ENCODE data around the gene FCAR. TPM values are rescaled to one million over a fixed set of nuclear protein-coding genes. Genes with fewer than 3 reads are reported as not detected.
"Not testable (repeated sequence)": the region's sequence is repeated elsewhere in the genome, so short reads cannot be mapped to it uniquely, and the experiment has no call there.

The FCAR gene
- polyA plus RNA-seq, 1 of the 3 experiments (the other 2 are of a cell fraction), result not detected

- TF ChIP-seq SIN3A (IDR thresholded peaks at IDR 0.05; ENCODE audit: borderline replicate concordance, low read depth, low read length), result no peak
- no peak for TF ChIP-seq JUND (IDR thresholded peaks at IDR 0.05)
Observed at GRCh38 chr19:54896036-54896435, 22.0 kb downstream of the FCAR start (continued).

- H3K27ac ChIP-seq (ENCODE audit: low read depth in 2 of 2, low read length in 1 of 2); POLR2A ChIA-PET; H3K79me2 ChIP-seq (ENCODE audit: insufficient read depth); H3K4me1 ChIP-seq (ENCODE audit: control insufficient read depth in 1 of 2, insufficient read depth in 2 of 2, low read depth in 1 of 2, low read length in 1 of 2); H3K9me2 ChIP-seq; H3F3A ChIP-seq (replicated peaks; ENCODE audit: insufficient read depth); H2AFZ ChIP-seq (ENCODE audit: low read depth); H3K4me3 ChIP-seq (ENCODE audit: low read depth in 2 of 2, low read length in 1 of 2); H3K36me3 ChIP-seq (replicated peaks in 1 of 2; ENCODE audit: control insufficient read depth in 1 of 2, insufficient read depth in 2 of 2, low read length in 1 of 2); H3K4me2 ChIP-seq; H4K20me1 ChIP-seq (ENCODE audit: insufficient read depth); DNase-seq; H3K9me3 ChIP-seq; H3K9ac ChIP-seq: not testable (repeated sequence)
- H3K27me3 ChIP-seq (ENCODE audit: insufficient read depth), result peaks cover 30% of the 10 kb centered on the region; the same call in 1 of the 2 replicates
- 8% methylated on average over 7 of the region's 7 CpGs for WGBS (ENCODE audit: low lambda C conversion rate)
- CTCF ChIA-PET, result interaction anchor here (0.9 kb wide), 1 partner anchor 18 kb away, joined by 3 read pairs; no protein-coding TSS in a partner anchor
Observed at GRCh38 chr19:54898685-54899084, 24.6 kb downstream of the FCAR start.

GRCh38 chr19:54899646-54900045 is 25.6 kb downstream of the FCAR start:
- DNase-seq; H3K9ac ChIP-seq; H3K27ac ChIP-seq (ENCODE audit: low read depth in 2 of 2, low read length in 1 of 2); CTCF ChIA-PET; H3K79me2 ChIP-seq (ENCODE audit: insufficient read depth); H3K4me1 ChIP-seq (ENCODE audit: control insufficient read depth in 1 of 2, insufficient read depth in 2 of 2, low read depth in 1 of 2, low read length in 1 of 2); H2AFZ ChIP-seq (ENCODE audit: low read depth); POLR2A ChIA-PET; H3F3A ChIP-seq (replicated peaks; ENCODE audit: insufficient read depth); H4K20me1 ChIP-seq (ENCODE audit: insufficient read depth); H3K4me2 ChIP-seq; H3K9me3 ChIP-seq; H3K36me3 ChIP-seq (replicated peaks in 1 of 2; ENCODE audit: control insufficient read depth in 1 of 2, insufficient read depth in 2 of 2, low read length in 1 of 2); H3K9me2 ChIP-seq; H3K4me3 ChIP-seq (ENCODE audit: low read depth in 2 of 2, low read length in 1 of 2): not testable (repeated sequence)
- peaks cover 27% of the 10 kb centered on the region; the same call in 1 of the 2 replicates for H3K27me3 ChIP-seq (ENCODE audit: insufficient read depth)
- 3% methylated on average over 9 of the region's 9 CpGs for WGBS (ENCODE audit: low lambda C conversion rate)

GRCh38 chr19:54901153-54901552 is 27.1 kb downstream of the FCAR start:
- H2AFZ ChIP-seq (ENCODE audit: low read depth); H3K4me2 ChIP-seq; H3K9me2 ChIP-seq; POLR2A ChIA-PET; H3K9me3 ChIP-seq; DNase-seq; H3K27ac ChIP-seq (ENCODE audit: low read depth in 2 of 2, low read length in 1 of 2); H3K4me1 ChIP-seq (ENCODE audit: control insufficient read depth in 1 of 2, insufficient read depth in 2 of 2, low read depth in 1 of 2, low read length in 1 of 2); H3K79me2 ChIP-seq (ENCODE audit: insufficient read depth); H3F3A ChIP-seq (replicated peaks; ENCODE audit: insufficient read depth); CTCF ChIA-PET; H4K20me1 ChIP-seq (ENCODE audit: insufficient read depth); H3K36me3 ChIP-seq (replicated peaks in 1 of 2; ENCODE audit: control insufficient read depth in 1 of 2, insufficient read depth in 2 of 2, low read length in 1 of 2); H3K4me3 ChIP-seq (ENCODE audit: low read depth in 2 of 2, low read length in 1 of 2); H3K9ac ChIP-seq: not testable (repeated sequence)
- peaks cover 32% of the 10 kb centered on the region; the same call in 1 of the 2 replicates for H3K27me3 ChIP-seq (ENCODE audit: insufficient read depth)
- WGBS (ENCODE audit: low lambda C conversion rate), result 1% methylated on average over 8 of the region's 8 CpGs

- no peaks in the 10 kb centered on the region for H3K36me3 ChIP-seq (replicated peaks in 1 of 2; ENCODE audit: control insufficient read depth in 1 of 2, insufficient read depth in 2 of 2, low read length in 1 of 2)
- H3K9me2 ChIP-seq, result no peaks in the 10 kb centered on the region
- H2AFZ ChIP-seq (ENCODE audit: low read depth), result no peak overlapping the region
- H3K4me2 ChIP-seq, result no peak overlapping the region
- no peaks in the 10 kb centered on the region for H3K4me1 ChIP-seq (ENCODE audit: control insufficient read depth in 1 of 2, insufficient read depth in 2 of 2, low read depth in 1 of 2, low read length in 1 of 2)
- ChIA-PET POLR2A (no interaction called here), CTCF (no interaction called here)
- H3F3A ChIP-seq (replicated peaks; ENCODE audit: insufficient read depth), result no peaks in the 10 kb centered on the region
- H3K27me3 ChIP-seq (ENCODE audit: insufficient read depth), result peaks cover 40% of the 10 kb centered on the region; the same call in 1 of the 2 replicates
- no peaks in the 10 kb centered on the region for H3K79me2 ChIP-seq (ENCODE audit: insufficient read depth)
- WGBS (ENCODE audit: low lambda C conversion rate), result 0% methylated on average over 3 of the region's 3 CpGs
- H3K9me3 ChIP-seq, result no peaks in the 10 kb centered on the region
- no peak overlapping the region for H3K9ac ChIP-seq
- DNase-seq, result no peak
- no peaks in the 10 kb centered on the region for H4K20me1 ChIP-seq (ENCODE audit: insufficient read depth)
- no peak overlapping the region for H3K4me3 ChIP-seq (ENCODE audit: low read depth in 2 of 2, low read length in 1 of 2)
- H3K27ac ChIP-seq (ENCODE audit: low read depth in 2 of 2, low read length in 1 of 2), result no peak overlapping the region
- no peak for TF ChIP-seq PBX3 (IDR thresholded peaks at IDR 0.05)
- TF ChIP-seq ZBTB33 (IDR thresholded peaks at IDR 0.05; ENCODE audit: borderline replicate concordance, low read depth), result no peak
- TF ChIP-seq SIN3A (IDR thresholded peaks at IDR 0.05; ENCODE audit: borderline replicate concordance, low read depth, low read length), result no peak
- no peak for TF ChIP-seq MXI1 (IDR thresholded peaks at IDR 0.05; ENCODE audit: low read depth, low read length)
- no peak for TF ChIP-seq IRF3 (IDR thresholded peaks at IDR 0.05; ENCODE audit: low read depth, low read length)
- TF ChIP-seq FOXM1 (IDR thresholded peaks at IDR 0.05; ENCODE audit: low read depth), result no peak
- TF ChIP-seq RAD21 (IDR thresholded peaks at IDR 0.05; ENCODE audit: low read length), result no peak
- no peak for TF ChIP-seq MEF2A (IDR thresholded peaks at IDR 0.05; ENCODE audit: borderline replicate concordance, low read depth)
- TF ChIP-seq GABPA (IDR thresholded peaks at IDR 0.05; ENCODE audit: low read depth), result no peak
- TF ChIP-seq EZH2phosphoT487 (IDR thresholded peaks at IDR 0.05; ENCODE audit: borderline replicate concordance, low read depth), result no peak
Observed at GRCh38 chr19:54902061-54902460, 28.0 kb downstream of the FCAR start.
